Ishikawa (cell line): ENCODE results near the gene CFHR4.

Source experiments
- CEBPB ChIP-seq: IDR thresholded peaks from 2 replicates; pipeline ENCODE4 v1.6.1; 2012
- CREB1 ChIP-seq: IDR thresholded peaks from 2 replicates; pipeline ENCODE4 v1.6.1; 2012; ENCODE audit warnings: low read depth
- EGR1 ChIP-seq: IDR thresholded peaks from 2 replicates; pipeline ENCODE4 v1.6.1; 2012
- EP300 ChIP-seq: IDR thresholded peaks from 2 replicates; pipeline ENCODE4 v1.6.1; 2012; ENCODE audit warnings: borderline replicate concordance
- FOXM1 ChIP-seq: IDR thresholded peaks from 2 replicates; pipeline ENCODE4 v1.6.1; 2012; ENCODE audit warnings: low read depth, borderline replicate concordance
- MAX ChIP-seq: IDR thresholded peaks from 2 replicates; pipeline ENCODE4 v1.6.1; 2012
- NFIC ChIP-seq: IDR thresholded peaks from 2 replicates; pipeline ENCODE4 v1.6.1; 2012
- RAD21 ChIP-seq: IDR thresholded peaks from 2 replicates; pipeline ENCODE4 v1.6.1; 2012; ENCODE audit warnings: low read depth
- REST ChIP-seq: IDR thresholded peaks from 2 replicates; pipeline ENCODE4 v1.6.1; 2012; ENCODE audit warnings: low read depth, mild to moderate bottlenecking
- TAF1 ChIP-seq: IDR thresholded peaks from 2 replicates; pipeline ENCODE4 v1.6.1; 2012; ENCODE audit warnings: low read depth, mild to moderate bottlenecking
- TCF12 ChIP-seq: IDR thresholded peaks from 2 replicates; pipeline ENCODE4 v1.6.1; 2012; ENCODE audit warnings: low read depth
- TEAD4 ChIP-seq: IDR thresholded peaks from 2 replicates; pipeline ENCODE4 v1.6.1; 2012
- USF1 ChIP-seq: IDR thresholded peaks from 2 replicates; pipeline ENCODE4 v1.6.1; 2012
- YY1 ChIP-seq: IDR thresholded peaks from 2 replicates; pipeline ENCODE4 v1.6.1; 2012; ENCODE audit warnings: low read depth
- ZBTB7A ChIP-seq: IDR thresholded peaks from 2 replicates; pipeline ENCODE4 v1.6.1; 2012; ENCODE audit warnings: low read depth

The CFHR4 gene

GRCh38 chr1:196887515-196888239 lies at the start of gene CFHR4:
Gene CFHR4 (plus strand): TSS chr1:196888052. CDS start chr1:196888151, 99 bp downstream.
- no peak for TF ChIP-seq TEAD4
- TF ChIP-seq CEBPB, result no peak
- TF ChIP-seq TAF1, result no peak
- TF ChIP-seq FOXM1, result no peak
- TF ChIP-seq MAX, result no peak
- TF ChIP-seq NFIC, result no peak
- TF ChIP-seq CREB1, result no peak
- no peak for TF ChIP-seq YY1
- no peak for TF ChIP-seq REST

- TF ChIP-seq EP300 (no peak), REST (no peak), YY1 (no peak), ZBTB7A (no peak), TEAD4 (no peak), NFIC (no peak)
Measured at GRCh38 chr1:196856053-196856452, 31.8 kb upstream of the CFHR4 start.

GRCh38 chr1:196857188-196857587 lies 30.7 kb upstream of the CFHR4 start:
- TF ChIP-seq YY1, result no peak
- no peak for TF ChIP-seq CEBPB
- no peak for TF ChIP-seq USF1
- TF ChIP-seq TAF1, result no peak
- no peak for TF ChIP-seq EGR1
- no peak for TF ChIP-seq REST
- TF ChIP-seq RAD21, result no peak
- no peak for TF ChIP-seq CREB1
- TF ChIP-seq NFIC, result no peak
- no peak for TF ChIP-seq EP300
- no peak for TF ChIP-seq FOXM1
- TF ChIP-seq TEAD4, result no peak
- no peak for TF ChIP-seq TCF12
- TF ChIP-seq MAX, result no peak
- TF ChIP-seq ZBTB7A, result no peak

- TF ChIP-seq EP300 (no peak), ZBTB7A (no peak), RAD21 (no peak), NFIC (no peak), FOXM1 (no peak), MAX (no peak), TAF1 (no peak), CEBPB (no peak), TCF12 (no peak), REST (no peak), EGR1 (no peak), CREB1 (no peak), USF1 (no peak)
Measured at GRCh38 chr1:196858811-196859210, 29.0 kb upstream of the CFHR4 start.
